Cortex of kidney (tissue), 1 donor: Measurements from ENCODE around the gene LIN7B.
"Not testable (repeated sequence)": the region's sequence is repeated elsewhere in the genome, so short reads cannot be mapped to it uniquely, and the experiment has no call there.

ENCODE experiments used
- DNase-seq: peaks from one replicate; lab custom pipeline; 2025; lab: John Stamatoyannopoulos, UW

LIN7B gene, protein sequence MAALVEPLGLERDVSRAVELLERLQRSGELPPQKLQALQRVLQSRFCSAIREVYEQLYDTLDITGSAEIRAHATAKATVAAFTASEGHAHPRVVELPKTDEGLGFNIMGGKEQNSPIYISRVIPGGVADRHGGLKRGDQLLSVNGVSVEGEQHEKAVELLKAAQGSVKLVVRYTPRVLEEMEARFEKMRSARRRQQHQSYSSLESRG

DNA sequence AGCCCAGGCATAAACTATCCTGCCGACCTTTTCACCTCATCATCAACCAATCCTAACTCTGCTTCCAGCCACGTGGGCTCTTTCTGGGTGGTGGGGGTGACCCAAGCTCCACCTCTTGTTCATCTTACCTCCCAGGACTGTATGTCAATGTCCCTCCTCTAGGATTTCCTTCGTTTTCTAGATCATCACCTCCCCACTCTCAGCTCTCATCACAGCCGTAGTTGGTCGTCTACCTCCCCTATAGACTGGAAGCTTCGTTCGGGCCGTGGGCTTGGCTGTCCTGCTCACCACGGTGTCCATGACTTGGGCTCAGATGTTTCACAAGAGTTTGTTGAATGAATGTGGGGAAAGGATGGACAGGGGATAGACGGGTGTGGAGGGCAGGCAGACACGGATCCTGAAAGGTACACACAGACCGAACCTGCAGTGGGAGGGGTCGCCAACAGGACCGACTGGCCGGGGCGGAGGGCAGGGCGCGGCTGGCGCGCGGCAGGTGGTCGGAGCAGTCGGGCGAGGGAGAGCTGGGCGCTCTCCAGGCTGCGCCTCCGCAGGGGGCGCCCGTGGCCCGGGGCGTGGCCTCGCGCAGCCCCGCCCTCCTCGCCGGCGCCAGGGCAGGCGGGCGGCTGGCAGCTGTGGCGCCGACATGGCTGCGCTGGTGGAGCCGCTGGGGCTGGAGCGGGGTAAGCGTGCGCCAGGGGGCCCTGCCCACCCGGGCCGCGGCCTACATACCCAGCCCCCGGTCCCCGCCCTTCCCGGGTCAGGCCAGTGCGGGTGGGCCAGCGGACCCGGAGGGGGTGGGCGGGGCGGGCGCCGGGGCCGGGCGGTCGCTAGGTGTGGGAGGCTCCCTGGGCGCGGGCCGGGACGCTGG lies at the start of gene LIN7B:
Gene LIN7B (plus strand): TSS at position 609 of the 868 bp plus-strand sequence. CDS start 35 bp downstream, at position 644.
- DNase-seq = no peak

DNA sequence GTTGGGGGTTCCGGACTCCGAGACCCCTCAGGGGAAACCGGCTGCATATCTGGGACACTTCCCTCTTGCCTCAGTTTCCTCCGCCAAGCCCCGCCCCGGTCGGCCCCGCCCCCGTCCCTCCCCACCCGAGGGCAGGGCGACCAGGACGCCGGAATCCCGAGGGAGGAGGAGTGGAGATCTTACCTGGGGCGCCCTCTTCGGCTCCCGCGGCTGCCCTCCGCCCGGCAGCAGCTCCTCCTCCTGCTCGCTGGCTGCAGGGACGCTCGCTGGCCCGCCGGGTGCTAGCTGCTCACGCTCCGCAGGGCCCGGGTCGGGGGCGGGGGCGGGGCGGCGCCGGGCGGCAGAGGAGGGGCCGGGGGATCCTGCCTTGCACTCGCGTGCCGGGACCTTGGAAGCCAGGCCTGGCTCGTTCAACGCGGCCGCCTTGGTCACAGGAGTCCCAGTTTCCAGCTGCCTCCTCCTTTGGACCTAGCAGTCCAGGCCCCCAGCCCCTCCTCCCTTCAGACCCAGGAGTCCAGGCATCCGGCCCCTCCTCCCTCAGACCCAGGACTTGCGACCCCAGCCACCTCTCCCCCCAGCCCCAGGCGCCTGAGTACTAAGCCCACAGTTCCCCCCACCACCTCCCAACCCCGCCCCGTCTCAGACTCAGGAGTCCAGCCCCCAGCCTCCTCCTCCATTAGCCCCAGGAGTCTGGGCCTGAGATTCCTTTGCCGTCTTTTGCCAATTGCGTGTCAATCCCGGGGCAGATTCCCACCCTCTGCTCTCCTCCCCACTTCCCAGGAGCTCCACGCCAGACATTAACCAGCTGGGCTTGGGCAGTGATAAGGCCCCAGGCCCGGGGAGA lies 49.2 kb upstream of the LIN7B start, which contains the start of gene NTF4:
Gene NTF4 (minus strand): TSS at position 51 of the 844 bp plus-strand sequence. CDS start 2,821 bp downstream, outside the sequence.
- no peak for DNase-seq

DNA sequence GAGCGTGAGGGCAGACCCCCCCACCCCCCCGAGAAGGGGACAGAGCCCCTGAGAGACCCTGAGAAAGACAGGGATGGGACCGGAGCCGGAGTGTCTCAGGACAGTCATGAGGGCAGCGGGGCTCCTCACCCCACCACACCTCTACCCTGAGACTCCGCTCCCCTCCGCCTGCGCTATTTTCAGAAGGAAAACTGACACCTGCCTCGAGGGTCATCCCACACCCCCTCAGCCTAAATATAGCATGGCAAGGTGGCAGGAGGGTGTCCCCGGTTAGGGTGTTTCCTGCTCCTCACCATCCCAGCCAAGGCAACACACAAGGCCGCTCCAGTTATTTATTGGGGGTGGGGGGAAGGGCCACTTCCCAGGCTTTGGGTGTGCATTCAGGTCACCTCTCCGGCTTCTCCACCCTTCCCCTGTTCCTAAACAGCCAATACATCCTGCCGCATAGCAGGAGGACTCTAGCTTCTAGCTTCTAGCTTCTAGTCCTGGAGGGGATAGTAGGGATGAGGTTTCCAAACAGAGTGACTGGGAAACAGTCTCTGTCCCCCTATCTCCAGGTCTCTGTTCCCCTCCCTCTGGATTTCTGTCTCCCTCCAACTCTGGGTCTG lies 48.2 kb upstream of the LIN7B start:
- no peak for DNase-seq

DNA sequence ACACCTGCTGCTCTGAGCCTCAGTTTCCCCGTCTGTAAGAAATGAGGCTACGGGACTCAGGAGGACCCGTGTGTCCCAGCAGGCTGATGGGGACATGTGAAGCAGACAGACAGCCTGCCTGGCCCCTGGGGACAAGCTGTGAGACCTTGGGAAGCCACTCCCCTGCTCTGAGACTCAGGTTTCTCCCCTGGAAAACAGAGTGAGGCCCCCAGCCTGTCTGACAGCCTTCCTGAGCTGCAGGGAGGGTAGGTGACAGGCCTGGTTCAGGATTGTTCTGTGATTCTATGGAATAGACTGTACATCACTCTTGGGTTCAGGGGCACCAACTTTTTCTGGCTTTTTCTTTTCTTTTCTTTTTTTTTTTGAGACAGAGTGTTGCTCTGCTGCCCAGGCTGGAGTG lies 46.6 kb upstream of the LIN7B start:
- DNase-seq = no peak

DNA sequence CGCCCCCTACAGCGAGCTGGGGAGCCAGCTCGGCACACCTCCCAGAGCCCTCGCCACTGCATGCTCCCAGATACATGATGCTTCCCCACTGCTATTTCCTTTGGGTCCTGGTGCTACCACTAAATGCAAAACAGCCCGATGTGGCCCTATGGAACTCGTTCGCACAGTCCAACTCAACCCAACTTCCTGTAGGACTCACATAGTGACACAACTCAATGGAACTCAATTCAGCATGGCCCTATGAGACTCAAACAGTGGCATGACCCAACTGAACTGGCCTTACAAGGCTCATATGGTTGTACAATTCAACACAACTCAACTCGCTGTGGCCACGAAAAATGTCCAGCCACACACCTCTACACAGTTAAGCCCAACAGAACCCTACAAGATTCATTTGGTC lies 45.1 kb upstream of the LIN7B start:
- no peak for DNase-seq

DNA sequence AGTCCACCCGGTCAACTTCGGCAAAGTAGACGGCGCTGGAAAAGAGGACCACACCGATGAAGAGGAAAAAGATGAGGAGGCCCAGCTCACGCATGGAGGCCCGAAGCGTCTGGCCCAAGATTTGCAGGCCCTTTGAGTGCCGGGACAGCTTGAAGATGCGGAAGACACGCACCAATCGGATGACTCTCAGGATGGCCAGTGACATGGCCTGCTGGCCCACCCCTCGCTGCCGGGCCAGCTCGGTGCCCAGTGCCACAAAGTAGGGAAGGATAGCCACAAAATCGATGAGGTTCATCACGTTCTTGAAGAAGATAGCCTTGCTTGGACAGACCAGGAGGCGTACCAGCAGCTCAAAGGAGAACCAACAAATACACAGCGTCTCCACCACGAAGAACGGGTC lies 43.8 kb upstream of the LIN7B start:
- DNase-seq = no peak

DNA sequence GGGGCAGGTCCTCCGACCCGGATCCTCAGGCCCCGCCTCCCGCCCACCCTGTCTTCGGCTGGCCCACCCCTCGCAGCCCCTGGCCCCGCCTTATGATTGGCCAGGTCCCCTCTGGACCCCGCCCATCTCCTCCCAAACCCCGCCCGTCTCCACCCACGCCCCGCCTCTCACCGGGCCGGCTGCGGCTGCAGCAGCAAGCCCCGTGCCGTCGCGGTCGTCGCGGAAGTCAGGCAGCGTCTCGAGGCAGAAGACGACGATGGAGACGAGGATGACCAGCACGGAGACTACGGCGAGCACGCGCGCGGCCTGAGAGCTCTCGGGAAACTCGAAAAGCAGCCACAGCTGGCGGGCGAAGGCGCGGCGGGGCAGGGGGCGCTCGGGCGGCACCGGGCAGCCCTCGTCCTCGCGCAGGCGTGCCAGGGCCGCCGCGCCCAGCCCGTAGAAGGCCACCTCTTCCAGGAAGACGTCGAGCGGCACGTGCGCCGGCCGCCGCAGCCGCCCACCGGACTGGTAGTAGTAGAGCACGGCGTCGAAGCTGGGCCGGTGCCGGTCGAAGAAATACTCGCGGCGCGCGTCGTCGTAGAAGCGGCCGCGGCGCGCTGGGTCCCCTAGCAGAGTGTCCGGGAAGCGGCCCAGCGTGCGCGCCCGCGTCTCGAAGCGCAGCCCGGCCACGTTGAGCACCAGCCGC lies 42.2 kb upstream of the LIN7B start:
- DNase-seq = no peak

DNA sequence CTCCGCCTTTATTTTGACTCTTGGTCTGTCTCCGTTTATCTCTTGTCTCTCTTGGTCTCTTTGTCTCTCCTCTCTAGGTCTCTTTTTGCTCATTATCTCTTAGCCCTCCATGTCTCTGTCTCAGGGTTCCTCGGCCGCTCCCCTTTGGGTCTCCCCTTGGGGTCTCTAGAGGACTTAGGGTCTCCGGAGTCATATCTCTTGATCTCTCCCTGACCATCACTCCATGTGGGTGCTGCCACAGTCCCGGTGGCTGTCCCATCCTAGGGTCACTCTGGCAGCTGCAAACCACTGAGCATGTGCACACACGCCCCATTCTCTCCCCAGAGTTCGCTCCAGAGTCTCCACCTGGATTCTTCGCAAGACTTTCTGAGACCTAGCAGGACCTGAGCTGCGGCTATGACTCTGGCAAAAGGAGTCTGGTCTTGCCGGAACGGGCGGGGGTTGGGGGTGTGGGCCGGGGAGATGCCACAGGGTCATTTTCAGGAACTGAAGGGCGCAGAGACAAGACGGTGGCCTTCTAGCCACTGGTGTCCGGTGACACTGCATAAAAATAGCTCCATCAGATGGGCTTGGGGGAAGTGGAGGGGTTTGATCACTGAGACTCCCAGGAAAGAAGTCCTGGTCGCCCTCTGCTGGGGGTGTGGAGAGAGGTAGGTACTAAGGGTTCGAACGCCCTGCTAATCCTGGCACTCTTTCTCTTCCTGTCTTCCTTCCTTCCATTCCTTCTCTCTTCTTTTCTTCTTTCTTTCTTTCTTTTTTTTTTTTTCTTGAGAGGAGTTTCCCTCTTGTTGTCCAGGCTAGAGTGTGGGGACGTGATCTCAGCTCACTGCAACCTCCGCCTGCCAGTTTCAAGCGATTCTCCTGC lies 40.4 kb upstream of the LIN7B start:
- DNase-seq = no peak

DNA sequence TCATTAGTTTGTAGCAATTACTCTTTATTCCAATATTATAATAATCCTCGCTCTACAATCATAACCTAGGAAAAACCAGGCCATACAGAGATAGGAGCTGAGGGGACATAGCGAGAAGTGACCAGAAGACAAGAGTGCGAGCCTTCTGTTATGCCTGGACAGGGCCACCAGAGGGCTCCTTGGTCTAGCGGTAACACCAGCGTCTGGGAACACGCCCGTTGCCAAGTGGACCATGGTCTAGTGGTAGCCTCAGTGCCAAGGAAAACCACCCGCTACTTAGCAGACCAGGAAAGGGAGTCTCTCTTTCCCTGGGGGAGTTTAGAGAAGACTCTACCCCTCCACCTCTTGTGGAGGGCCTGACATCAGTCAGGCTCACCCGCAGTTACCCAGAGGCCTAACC lies 39.3 kb upstream of the LIN7B start:
- not testable (repeated sequence) for DNase-seq

DNA sequence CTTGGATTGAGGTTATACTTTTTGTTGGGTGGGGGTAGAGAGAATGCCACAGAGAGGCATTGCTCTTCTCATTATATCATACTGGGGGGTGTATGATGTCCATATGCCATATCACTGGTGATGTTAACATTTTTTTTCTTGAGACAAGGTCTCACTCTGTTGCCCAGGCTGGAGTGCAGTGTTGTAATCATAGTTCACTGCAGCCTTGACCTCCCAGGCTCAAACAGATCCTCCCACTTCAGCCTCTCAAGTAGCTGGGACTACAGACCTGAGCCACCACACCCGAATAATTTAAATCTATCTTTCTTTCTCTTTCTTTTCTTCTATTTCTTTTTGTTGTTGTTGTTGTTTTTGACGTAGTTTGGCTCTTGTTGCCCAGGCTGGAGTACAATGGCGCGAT lies 33.8 kb upstream of the LIN7B start:
- DNase-seq = no peak

DNA sequence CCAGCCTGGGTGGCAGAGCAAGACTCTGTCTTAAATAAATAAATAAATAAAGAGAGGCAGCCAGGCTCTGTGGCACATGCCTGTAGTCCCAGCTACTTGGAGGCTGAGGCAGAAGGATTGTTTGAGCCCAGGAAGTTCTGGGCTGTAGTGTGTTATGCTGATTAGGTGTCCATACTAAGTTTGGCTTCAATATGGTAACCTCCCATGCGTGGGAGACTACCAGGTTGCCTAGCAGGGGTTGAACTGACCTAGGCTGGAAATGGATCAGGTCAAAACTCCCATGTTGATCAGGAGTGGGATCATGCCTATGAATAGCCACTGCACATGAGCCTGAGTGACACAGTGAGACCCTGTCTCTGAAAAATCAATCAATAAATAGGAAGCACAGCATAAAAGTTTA lies 32.9 kb upstream of the LIN7B start:
- no peak for DNase-seq

DNA sequence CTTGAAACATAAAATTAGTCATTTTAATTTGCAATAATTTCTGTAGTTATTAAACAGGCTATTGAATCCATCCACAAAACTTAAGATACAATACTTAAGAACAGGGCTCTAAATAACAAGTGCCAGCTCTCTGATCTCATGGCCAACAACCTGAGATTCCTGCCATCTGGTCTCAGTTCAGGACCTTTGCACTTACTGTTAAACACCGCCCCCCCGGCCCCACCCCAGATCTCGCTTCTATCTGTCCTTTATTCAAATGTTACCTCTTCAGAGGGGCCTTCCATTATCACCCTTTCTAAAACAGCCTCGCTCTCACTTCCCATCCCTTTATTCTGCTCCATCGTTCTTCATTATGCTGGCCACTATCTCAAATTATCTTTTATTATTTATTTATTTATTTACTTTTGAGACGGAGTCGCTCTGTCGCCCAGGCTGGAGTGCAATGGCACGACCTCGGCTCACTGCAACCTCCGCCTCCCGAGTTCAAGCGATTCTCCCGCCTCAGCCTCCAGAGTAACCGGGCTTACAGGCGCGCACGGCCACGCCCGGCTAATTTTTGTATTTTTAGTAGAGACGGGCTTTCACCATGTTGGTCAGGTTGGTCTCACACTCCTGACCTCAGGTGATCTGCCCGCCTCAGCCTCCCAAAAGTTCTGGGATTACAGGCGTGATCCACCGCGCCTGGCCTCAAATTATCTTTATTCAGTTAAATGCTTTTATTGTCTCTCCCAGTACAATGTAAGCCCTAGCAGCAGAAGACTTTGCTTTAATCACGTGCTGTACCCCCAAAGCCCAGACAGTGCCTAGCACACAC lies 29.8 kb upstream of the LIN7B start:
- DNase-seq = no peak

DNA sequence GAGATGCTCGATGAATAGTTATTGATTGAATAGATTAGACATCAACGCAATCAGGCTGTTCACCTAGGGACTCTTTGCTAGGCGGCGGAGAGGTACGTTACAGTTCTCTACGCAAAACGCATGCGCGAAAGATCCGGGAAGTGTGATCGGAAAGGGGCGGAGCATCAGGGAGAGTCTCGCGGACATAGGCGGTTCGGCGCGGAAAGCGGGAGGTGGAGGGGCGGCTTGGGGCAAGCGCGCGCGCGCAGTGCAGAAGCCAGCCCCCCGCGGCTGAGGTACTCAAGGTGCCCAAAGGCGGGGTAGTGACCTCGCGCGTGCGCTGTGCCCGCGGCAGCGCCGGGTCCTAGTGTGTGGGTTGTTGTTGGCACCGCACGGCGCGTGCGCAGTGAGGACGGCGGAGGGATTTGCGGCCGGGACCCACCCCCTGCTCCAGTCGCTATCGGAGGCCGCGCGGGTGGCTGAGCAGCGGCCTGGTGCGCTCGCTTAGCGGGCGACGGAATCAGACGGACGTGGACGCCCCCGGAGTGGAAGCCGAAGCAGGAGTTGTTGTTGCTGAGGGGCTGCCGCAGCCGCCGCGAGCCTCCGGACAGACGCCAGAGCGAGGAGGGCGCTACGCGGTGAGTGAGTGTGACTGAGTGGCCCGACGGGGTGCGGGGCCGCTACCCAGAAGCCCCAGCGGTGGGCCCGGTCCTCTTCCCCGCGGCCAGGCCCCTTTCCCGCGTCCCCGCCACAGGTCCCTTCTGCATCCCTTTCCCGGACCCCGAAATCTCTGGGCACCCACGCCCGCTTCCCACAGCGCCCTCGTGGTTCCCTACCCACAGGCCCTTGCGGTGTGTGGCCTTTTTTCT lies 28.9 kb upstream of the LIN7B start, which contains the start of gene SNRNP70:
Gene SNRNP70 (plus strand): TSS at position 432 of the 848 bp plus-strand sequence. CDS start 964 bp downstream, outside the sequence.
- peak; percentile 76 for DNase-seq

DNA sequence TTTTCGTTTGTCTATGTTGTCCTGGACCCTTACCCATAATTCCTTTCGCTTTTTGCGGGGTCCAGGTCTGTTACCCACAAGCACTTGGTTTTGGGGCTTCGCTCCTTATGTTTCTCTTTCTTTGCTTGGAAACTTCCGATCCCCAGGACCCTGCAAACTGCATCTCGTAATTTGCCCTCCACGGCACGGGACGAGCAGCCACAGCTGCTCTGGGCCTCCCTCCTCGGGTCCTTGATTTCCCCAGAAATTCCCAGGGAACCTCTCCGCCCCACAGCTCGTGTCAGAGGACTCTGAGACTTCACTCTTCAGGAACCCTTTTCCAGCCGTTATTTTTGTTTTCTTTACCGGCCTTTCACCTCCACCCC lies 28.3 kb upstream of the LIN7B start:
- no peak for DNase-seq

DNA sequence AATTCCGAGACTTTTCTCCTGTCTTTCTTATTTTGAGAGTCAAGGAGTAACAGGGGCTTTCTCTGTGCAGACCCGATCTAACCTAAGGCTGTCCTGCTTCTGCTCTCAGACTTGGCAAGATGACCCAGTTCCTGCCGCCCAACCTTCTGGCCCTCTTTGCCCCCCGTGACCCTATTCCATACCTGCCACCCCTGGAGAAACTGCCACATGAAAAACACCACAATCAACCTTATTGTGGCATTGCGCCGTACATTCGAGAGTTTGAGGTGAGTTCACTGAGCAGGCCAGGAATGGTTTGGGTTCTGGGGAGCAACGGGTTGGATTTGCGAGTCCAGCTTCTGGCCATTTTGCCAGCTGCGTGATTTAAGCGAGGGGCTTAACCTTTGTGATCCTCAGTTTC lies 27.9 kb upstream of the LIN7B start:
- no peak for DNase-seq

DNA sequence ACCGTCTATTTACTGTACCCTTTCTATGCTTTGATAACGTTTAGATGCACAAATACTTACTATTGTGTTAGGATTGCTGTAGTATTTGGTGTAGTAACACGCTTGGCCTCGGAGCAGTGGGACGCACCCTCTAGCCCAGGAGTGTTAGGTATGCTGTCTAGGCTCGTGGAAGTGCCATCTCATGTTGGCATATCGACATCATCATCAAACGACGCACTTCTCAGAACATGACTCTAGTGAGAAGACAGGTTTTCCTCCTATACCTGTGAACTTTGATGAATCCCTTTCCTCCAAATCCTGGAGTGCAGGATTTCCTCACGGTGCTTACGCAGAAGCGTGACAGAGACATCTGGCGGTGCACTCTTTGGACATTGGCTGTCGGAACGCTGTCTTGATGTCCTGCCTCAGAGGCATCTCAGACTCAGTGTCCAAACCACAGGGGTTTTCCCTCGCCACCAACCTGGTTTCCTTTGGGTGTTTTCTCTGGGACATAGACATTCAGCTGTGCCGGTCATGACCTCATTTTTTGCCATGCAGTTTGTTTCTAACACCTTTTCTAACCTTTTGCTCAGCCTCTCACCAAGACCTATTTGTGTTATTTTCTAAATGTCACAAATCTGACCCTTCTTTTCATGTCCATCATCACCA lies 22.7 kb upstream of the LIN7B start:
- DNase-seq = no peak

DNA sequence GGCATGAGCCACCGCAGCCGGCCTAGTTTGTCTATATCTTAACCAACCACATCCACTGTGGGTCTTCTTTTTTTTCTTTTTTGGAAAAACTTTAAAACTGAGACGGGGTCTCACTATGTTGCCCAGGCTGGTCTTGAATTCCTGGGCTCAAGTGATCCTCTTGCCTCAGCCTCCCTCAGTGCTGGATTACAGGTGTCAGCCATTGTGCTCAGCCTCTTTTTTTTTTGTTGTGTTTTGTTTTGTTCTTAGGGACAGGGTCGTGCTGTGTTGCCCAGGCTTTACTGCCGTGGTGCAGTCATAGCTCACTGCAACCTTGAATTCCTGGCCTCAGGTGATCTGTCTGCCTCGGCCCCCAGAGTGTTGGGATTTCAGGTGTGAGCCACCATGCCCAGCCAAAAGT lies 21.5 kb upstream of the LIN7B start:
- no peak for DNase-seq
